ENCODE measurements around the gene IL17B.

The IL17B gene

GRCh38 chr5:149358868-149359495 lies 20.1 kb downstream of the IL17B start:
- no peak for DNase-seq (ENCODE audit: low read depth in 3 of 3, low spot score in 1 of 3)

- DNase-seq (ENCODE audit: low read depth in 3 of 3, low spot score in 1 of 3) = no peak
Observed at GRCh38 chr5:149358294-149358651, 20.8 kb downstream of the IL17B start.

- peak; percentile 80 to 96 (median 89) for DNase-seq (ENCODE audit: low read depth in 3 of 3, low spot score in 1 of 3)
Observed at GRCh38 chr5:149357370-149358293, 21.5 kb downstream of the IL17B start, which contains the start of gene PCYOX1L. Gene PCYOX1L, plus strand, starts transcription at chr5:149358046. Its CDS starts 23 bp downstream, at chr5:149358069.

- DNase-seq (ENCODE audit: low read depth in 3 of 3, low spot score in 1 of 3) = no peak
Observed at GRCh38 chr5:149356391-149356790, 22.7 kb downstream of the IL17B start.

- no peak for DNase-seq (ENCODE audit: low read depth in 3 of 3, low spot score in 1 of 3)
Observed at GRCh38 chr5:149355688-149356087, 23.4 kb downstream of the IL17B start.

- no peak for DNase-seq (ENCODE audit: low read depth in 3 of 3, low spot score in 1 of 3)
Observed at GRCh38 chr5:149353911-149354310, 25.2 kb downstream of the IL17B start.

- DNase-seq (ENCODE audit: low read depth in 3 of 3, low spot score in 1 of 3) = no peak
Observed at GRCh38 chr5:149352169-149352568, 26.9 kb downstream of the IL17B start.

GRCh38 chr5:149349382-149349781 lies 29.7 kb downstream of the IL17B start:
- no peak for DNase-seq (ENCODE audit: low read depth in 3 of 3, low spot score in 1 of 3)

GRCh38 chr5:149348518-149348917 lies 30.6 kb downstream of the IL17B start:
- no peak for DNase-seq (ENCODE audit: low read depth in 3 of 3, low spot score in 1 of 3)

GRCh38 chr5:149345892-149346222 lies 33.2 kb downstream of the IL17B start:
- no peak for DNase-seq (ENCODE audit: low read depth in 3 of 3, low spot score in 1 of 3)

GRCh38 chr5:149345147-149345891 lies 33.8 kb downstream of the IL17B start, which contains the start of gene GRPEL2:
Gene GRPEL2, plus strand, starts transcription at chr5:149345499. Its CDS starts 41 bp downstream, at chr5:149345540.
- DNase-seq (ENCODE audit: low read depth in 3 of 3, low spot score in 1 of 3) = peak; percentile 70 to 85 (median 72)

GRCh38 chr5:149344151-149344550 lies 34.9 kb downstream of the IL17B start:
- DNase-seq (ENCODE audit: low read depth in 3 of 3, low spot score in 1 of 3) = no peak

GRCh38 chr5:149341876-149342275 lies 37.2 kb downstream of the IL17B start:
- no peak for DNase-seq (ENCODE audit: low read depth in 3 of 3, low spot score in 1 of 3)

- DNase-seq (ENCODE audit: low read depth in 3 of 3, low spot score in 1 of 3) = no peak
Observed at GRCh38 chr5:149340920-149341319, 38.2 kb downstream of the IL17B start.

GRCh38 chr5:149338364-149338763 lies 40.7 kb downstream of the IL17B start:
- no peak for DNase-seq (ENCODE audit: low read depth in 3 of 3, low spot score in 1 of 3)

- DNase-seq (ENCODE audit: low read depth in 3 of 3, low spot score in 1 of 3) = no peak
Observed at GRCh38 chr5:149337736-149338135, 41.4 kb downstream of the IL17B start.

GRCh38 chr5:149333711-149334443 lies 45.2 kb downstream of the IL17B start:
- no peak for DNase-seq (ENCODE audit: low read depth in 3 of 3, low spot score in 1 of 3)

- DNase-seq (ENCODE audit: low read depth in 3 of 3, low spot score in 1 of 3) = no peak
Observed at GRCh38 chr5:149328177-149328576, 50.9 kb downstream of the IL17B start.

GRCh38 chr5:149326611-149327010 lies 52.5 kb downstream of the IL17B start:
- no peak for DNase-seq (ENCODE audit: low read depth in 3 of 3, low spot score in 1 of 3)

- DNase-seq (ENCODE audit: low read depth in 3 of 3, low spot score in 1 of 3) = no peak
Observed at GRCh38 chr5:149325894-149326293, 53.2 kb downstream of the IL17B start.

- no peak for DNase-seq (ENCODE audit: low read depth in 3 of 3, low spot score in 1 of 3)
Observed at GRCh38 chr5:149325166-149325735, 53.8 kb downstream of the IL17B start.

Data from stimulated activated CD4-positive, alpha-beta T cell treated with anti-CD3 and anti-CD28 coated beads, TNF-alpha, amount 100 ng/mL, for 1 hour (primary cell).